ENCODE results near the gene SELPLG. TPM values are rescaled to one million over a fixed set of nuclear protein-coding genes. Genes with fewer than 3 reads are reported as not detected.
"Not testable (repeated sequence)": the region's sequence is repeated elsewhere in the genome, so short reads cannot be mapped to it uniquely, and the experiment has no call there.

The SELPLG gene
- total RNA-seq, 2 experiments from 2014 or later = 26.8 to 28.8 TPM

DNA sequence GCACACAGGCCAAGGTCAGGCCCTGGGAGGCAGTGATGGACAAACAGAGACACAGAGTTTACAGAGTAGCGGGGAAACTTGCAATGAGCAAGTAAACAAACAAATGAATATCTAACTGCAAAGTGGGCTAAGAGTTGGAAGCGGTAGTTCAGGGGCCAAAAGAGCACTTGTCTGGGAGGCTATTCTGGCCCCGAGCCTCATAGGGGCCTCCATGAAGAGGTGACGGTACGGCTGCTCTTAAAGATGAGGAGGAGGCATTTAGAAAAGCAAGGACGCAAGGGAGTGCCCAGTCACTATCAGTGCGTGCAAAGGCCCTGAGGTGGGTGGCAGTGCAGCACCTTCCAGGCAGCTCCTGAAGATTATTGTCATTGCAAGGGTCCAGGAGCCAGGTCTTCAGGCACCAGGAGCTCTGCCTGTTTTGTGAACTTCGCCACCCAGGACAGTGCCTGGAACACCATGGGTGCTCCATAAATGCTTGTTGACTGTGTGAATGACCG is 31.4 kb downstream of the SELPLG start:
- CTCF ChIA-PET = no interaction called here
- POLR2A ChIA-PET = no interaction called here

DNA sequence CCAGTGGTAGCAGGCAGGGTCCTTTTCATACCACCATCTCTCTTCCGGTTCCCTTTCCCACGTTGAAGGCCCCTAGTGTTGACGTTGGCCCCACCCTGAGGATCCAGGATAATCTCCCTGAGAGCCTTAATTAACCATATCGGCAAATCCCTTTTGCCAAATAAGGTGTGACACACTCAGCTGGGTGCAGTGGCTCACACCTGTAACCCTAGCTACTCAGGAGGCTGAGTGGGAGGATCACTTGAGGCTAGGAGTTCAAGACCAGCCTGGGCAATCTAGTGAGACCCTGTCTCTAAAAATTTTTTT is 33.0 kb downstream of the SELPLG start:
- POLR2A ChIA-PET = no interaction called here

DNA sequence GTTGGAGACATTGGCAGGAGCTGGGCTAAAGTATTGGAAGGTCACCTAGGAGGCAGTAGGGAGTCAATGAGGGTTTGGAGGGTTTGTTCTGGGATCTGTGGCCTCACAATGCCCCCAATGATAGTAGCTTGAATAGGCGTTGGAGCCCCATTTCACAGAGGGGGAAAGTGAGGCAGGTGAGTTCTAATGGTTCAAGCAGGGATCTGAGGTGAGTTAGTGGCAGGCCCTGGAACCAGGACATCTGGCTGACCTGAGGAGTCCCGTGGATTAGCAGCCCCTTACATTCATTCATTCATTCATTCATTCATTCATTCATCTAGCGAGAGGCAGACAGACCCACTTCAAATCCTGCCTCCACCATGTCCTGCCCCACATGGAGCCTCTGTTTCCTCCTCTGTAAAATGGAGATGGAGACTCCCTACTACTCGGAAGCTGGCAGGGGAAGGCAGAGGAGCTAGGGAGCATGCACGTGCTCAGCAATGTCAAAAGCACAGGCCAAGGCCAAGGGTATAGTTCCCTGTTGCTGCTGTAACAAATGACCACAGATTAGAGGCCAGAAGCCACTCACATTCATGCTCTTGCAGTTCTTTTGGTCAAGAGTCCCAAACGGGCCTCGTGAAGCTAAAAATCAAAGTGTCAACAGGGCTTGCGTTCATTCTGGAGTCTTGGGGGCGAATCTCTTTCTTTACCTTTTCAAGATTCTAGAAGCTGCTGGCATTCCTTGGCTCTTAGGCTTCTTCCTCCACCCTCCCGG is 33.6 kb downstream of the SELPLG start:
- POLR2A ChIA-PET = no interaction called here
- CTCF ChIA-PET = interaction anchor here (0.8 kb wide), 1 partner anchor 203 kb away, joined by 3 read pairs; no protein-coding TSS in a partner anchor

More for the DNA sequence above, 33.0 kb downstream of the SELPLG start:
- CTCF ChIA-PET = interaction anchor here (0.8 kb wide), 1 partner anchor 202 kb away, joined by 3 read pairs; no protein-coding TSS in a partner anchor

DNA sequence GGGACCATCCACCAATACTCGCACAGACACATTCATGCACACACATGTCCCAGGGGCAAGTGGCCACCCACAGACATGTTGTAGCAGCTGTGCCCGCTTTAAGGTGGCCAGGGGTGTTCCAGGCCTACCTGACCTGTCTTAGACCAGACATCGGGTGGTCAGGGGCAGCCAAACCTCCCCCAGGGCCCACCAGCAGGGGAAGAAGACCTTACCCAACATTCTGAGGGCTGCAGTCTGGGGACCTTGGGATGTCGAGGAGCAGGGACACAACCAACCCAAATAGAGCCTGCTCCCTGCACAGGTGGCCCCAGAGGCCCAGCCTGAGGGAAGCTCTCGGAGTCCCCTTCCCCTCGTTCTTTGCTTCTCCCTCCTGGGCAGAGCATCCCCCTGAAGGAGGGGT is 34.2 kb downstream of the SELPLG start:
- POLR2A ChIA-PET = no interaction called here
- CTCF ChIA-PET = no interaction called here

DNA sequence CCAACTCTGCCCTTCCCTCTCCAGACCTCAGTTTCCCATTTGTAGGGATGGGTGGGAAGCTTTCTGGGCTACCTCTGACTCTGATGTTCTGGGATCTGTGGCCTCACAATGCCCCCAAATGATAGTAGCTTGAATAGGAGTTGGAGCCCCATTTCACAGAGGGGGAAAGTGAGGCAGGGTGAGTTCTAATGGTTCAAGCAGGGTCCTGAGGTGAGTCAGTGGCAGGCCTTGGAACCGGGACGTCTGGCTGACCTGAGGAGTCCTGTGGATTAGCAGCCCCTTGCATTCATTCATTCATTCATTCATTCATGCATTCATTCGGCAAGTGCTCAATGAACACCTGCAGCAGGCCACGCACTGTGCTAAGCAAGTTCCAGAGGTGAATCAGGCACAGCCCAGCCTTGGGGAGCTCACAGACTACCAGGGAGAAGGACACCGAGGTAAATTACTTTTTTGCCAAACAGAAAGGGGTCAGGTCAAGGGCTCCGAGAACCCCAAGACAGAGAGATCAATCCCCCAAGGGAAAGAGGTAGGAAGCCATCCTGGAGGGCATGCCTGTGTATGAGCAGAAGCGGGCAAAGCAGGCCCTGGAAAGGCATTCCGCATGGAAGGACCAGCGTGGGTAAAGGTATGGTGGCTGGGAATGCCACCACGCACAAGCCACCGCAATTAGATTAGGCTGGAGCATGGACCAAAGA is 35.0 kb downstream of the SELPLG start:
- POLR2A ChIA-PET = no interaction called here
- CTCF ChIA-PET = no interaction called here

DNA sequence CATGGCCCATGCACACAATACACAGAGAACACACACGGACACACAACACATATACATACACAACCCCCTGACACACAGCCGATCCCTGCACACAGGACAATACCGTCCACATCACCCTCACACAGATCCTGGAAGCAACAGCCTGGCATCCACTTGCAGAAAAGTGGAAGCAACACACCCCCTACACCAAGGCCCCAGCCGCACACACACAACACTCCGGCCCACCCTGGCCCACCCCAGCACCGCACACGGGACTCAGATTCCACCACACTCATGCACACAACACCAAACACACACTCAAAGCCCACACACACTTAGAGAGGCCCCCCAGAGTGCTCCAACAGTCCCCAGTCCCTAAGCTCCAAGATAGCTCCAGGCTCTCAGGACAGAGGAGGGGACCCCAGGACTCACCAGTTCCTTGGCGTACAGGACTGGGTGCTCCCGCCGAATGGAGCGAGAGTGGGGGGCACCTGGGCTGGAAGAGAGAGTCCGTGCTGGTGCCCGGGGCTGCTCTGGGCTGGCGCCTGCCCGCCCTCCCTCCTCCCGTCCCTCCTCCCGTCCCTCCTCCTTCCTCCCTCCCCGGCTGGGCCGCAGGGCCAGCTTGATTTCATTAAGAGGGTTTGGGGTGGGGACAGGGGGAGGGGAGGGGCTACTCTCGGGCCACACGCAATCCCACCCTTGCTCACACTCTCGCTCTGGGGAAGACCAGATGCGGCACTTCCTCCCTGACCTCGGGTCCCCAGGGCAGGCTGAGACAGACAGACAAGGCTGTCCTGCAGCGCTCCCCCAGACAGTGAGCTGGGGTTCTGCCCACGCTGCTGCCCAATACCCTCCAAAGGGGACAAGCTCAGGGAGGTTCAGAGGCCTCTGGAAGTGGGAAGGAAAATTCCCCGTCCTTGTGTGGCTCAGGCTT is 35.9 kb downstream of the SELPLG start, which contains the start of gene TMEM119:
TMEM119 (minus strand) TSS at position 526 of the 913 bp plus-strand sequence. CDS start 5,701 bp downstream, outside the sequence.
- ChIA-PET POLR2A (no interaction called here), CTCF (no interaction called here)

DNA sequence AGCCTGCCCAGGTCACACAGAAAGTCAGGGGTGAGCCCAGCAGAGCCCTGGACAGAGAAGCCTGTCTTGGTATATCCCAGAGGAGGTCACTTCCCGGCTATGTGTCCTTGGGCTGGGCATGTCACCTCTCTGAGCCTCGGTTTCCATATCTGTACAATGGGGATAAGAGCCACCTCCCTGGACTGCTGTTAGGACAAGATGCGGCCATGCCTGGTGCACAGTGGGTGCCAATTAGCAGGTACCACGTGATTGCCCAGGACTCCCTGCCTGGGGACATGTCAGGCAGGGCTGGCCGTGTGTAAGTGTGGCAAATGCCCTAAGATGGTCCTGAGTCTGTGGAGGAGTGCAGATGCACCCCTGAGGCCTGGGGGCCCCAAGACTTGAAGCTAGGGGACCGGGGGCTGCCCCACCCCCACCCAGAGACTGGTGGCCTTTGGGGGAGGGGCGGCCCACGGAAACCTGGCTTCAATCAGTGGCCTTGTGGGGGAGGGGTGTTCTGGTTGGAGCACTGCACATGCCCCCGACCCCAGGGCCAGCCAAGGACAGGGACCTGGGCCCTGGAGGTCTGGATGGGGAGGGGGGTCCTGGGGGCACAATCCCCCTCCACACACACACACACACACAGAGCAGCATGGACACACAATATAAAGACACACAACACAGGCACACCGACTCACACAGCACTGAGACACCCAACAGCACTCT is 36.7 kb downstream of the SELPLG start:
- ChIA-PET CTCF (no interaction called here), POLR2A (no interaction called here)

DNA sequence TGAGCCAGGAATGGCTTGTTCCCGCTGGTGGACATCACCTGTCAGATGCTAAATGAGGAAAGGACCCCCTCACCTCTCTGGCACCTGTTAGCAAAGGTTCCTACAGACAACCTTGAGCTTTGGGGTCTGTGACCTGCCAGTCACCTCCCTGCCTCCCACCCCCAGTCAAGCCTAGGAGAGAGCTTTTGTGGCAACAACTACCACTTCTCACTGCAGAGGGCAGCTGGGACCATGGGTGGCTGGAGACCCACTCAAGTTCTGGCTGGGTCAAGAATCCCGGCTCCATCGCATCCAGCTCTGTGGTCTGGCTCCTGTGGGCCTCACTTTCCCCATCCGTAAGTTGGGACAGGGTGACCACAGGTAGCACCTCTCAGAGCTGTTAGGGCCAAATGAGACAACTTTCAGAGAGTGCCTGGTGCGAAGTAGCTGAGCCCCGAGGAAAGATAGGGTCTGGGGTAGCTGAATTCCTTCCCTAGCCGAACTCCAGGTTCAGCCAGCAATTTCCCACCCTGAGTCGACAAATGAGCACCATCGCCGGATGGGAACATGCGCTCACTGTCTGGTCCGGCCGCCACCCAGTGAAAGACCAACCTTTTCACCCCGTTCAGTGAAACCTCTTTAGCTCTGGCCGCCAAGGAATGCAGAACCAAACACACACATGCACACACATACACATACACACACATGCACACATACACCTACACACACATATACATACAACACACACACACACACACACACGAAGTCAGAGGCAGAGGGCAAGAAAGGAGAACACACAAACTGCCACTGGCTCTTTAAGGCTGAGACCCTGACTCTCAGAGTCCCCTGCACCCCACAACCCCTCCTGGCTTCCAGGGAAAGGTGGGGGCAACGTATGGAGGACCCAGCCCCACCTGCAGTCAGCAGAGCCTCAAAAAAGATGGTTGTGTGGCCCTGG is 37.7 kb downstream of the SELPLG start:
- POLR2A ChIA-PET = no interaction called here
- CTCF ChIA-PET = no interaction called here

DNA sequence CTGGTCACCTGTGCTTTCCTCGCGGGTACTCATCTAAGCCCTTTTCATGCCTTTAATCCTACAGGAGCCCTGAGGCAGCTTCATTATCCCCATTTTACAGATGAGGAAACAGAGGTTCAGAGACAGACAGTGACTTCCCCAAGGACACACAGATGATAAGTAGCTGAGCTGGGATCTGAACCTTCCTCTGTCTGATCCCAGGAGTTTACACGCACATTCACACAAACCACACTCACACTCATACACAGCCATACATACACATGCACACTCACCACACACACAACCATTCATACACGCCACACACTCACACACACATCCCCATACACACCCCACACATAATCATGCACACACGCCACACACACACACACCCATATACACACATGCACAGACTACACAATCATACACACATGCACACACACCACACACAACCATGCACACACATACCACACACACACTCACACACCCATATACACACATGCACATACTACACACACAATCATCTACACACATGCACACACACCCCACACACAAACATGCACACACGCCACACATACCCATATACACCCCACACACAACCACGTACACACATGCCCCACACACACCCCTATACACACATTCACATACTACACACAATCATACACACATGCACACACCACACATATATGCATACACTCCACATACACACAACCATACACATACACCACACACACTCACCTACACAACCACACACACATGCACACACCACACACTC is 38.6 kb downstream of the SELPLG start:
- POLR2A ChIA-PET = no interaction called here

DNA sequence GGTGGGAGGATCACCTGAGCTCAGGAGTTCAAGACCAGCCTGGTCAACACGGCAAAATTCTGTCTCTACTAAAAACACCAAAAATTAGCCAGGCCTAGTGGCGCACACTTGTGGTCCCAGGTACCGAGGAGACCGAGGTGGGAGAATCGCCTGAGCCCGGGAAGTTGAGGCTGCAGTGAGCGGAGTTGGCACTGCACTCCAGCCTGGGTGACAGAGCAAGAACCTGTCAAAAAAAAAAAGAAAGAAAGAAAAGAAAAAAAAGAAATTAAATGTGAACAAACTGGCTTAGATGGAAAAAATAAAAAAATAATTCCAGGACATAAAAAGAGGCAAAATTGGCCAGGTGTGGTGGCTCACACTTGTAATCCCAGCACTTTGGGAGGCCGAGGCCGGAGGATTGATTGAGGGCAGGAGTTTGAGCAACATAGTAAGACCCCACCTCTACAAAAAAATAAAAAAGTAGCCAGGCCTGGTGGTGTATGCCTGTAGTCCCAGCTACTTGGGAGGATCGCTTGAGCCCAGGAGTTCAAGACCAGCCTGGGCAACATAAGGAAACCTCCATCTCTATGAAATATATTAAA is 39.3 kb downstream of the SELPLG start:
- CTCF ChIA-PET = interaction anchor here (1.1 kb wide), 1 partner anchor 24 kb away, joined by 3 read pairs; no protein-coding TSS in a partner anchor
- POLR2A ChIA-PET = no interaction called here

More for the DNA sequence above, 38.6 kb downstream of the SELPLG start:
- CTCF ChIA-PET = interaction anchor here (0.6 kb wide), 1 partner anchor 288 kb away, joined by 3 read pairs; no protein-coding TSS in a partner anchor

DNA sequence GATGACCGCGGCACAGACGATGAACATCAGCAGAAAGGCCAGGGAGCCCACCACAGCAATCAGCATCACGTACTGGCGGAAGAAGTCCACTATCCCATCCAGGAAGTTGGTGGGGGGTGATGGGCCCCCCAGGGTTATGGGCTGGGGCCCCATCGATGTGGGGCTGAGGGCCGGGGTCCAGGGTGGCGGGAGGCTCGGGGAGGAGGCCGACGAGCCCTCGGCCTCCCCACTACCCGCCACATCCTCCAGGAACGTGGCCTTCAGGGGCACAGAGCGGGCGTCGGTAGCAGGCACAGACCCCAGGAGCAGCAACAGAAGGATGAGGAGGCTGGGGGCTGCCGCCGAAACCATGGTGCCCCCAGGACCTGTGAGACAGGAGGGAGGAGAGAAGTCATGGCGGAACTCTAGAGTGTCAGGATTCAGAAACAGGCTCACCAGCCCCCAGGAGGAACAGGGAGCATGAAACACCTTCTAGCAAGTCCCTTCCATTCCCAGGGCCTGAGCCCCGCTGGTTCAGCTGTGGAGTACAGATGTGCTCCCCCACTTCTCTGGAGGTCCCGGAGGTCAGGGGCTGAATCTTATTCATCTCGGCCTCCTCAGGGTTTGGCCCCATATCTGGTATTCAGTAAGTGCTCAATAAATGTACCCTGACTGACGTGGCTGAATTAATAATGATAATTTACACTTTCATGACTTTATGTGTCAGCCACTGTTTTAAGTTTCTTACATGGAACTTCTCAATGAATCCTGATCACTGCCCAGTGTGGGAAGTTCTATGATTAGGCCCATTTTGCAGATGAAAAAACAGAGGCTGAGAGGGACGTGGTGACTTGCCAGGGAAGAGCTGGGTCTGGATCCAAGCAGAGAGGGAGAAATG is 41.4 kb downstream of the SELPLG start:
- CTCF ChIA-PET = no interaction called here
- POLR2A ChIA-PET = no interaction called here

DNA sequence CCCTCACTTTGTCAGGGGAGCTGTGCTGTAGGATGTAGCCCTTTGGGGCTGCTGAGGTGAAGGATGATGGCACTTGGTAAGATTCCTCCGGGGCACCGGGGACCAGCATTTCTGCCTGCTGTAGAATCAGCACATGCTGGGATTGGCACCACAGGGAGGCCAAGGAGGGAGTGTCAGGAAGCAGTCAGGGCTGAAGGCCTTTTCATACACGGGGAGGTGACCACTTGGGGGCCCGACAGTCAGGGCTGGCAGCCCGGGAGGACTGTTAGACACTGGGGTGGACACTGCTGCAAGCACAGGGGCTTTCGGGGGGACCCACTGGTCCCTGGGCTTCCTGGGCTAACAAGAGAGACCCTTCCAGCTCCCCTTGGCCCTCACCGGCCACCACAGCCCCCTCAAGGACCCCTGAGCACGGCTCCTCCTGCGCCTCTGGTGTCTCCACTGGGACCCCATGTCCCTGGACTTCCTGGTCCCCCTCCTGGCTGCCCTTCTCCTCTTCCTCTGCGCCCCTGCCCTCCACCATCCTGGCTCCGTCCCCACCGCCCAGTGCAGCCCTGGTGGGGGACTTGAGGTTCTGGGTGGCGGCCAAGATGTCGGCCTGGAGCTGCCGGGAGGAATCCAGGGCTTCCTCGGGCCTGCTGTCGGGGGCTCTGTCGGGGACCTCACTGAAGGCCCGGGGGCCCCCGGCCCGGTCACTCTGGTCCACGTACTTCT is 42.3 kb downstream of the SELPLG start:
- ChIA-PET CTCF (no interaction called here), POLR2A (no interaction called here)

DNA sequence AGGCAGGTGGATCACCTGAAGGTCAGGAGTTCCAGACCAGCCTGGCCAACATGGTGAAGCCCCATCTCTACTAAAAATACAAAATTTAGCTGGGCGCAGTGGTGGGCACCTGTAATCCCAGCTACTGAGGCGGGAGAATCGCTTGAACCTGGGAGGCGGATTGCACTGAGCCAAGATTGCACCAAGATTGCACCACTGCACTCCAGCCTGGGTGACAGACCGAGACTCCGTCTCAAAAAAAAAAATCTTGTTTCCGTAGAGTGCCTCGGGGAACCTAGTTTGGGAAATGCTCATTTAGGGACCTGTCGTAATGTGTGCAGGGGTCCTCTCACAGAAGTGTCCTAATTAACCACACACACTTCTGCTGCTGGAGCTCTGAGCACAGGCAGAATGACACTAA is 43.2 kb downstream of the SELPLG start:
- POLR2A ChIA-PET, CTCF ChIA-PET: not testable (repeated sequence)

DNA sequence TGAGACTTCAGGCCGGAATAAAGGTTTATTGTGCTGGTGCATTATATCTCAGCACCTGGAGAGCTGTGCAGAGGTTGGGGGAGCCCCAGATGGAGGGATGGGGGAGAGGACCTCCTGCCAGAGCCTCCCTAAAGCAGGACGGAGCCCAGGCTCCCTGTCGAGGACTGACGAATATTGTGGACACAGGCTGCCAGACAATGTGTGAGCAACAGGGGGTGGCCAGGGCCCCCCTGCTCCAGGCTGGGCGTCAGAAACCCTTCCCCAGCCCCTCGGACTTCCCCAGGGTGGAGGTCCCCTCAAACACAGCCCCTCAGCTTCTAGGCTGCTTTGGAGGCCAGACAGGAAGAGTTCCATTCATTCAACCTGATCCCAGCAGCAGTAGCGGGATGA is 43.9 kb downstream of the SELPLG start:
- CTCF ChIA-PET = no interaction called here
- POLR2A ChIA-PET = no interaction called here

DNA sequence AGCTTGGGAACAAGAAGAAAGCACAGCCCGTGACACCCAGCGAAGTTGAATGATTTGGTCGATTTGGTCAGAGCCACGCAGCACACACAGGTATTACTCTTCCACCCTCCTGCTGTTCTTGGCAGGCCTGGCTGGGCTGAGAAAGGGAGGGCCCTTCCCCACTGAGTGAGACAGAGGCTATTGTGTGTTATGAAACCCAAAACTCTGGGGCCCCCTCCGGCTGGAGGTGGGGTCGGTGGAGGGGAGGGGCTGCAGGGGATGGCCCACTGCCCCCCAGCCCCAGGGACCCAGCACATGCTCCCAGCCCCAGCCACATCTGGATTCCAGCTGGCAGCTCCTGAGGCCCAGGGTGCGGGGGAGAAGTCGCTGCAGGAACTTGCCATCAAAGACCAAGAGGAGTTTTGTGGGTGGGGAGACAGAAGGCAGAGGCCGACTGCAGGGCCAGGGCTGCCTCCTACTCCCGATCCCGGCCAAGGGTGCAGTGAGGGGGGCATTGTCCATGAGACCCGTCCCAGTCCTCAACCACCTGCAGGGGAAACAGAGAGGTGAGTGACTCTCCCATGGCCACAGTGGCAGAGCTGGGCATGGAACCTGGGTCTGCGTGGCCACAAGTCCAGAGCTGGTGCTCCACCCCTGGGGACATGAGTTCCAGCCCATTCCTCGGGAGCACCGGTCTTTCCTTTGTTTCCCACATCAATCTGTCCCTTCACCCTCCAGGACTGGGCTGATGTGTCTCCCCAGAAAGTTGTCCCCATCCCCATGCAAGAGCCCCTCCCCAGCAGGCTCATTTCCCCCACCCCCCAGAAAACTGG is 44.5 kb downstream of the SELPLG start:
- ChIA-PET CTCF (no interaction called here), POLR2A (no interaction called here)

Measured in activated CD8-positive, alpha-beta memory T cell treated with anti-CD3 and anti-CD28 coated beads for 36 hours (primary cell).